ENCODE measurements around the gene NFE2L2.
"Not testable (repeated sequence)": the region's sequence is repeated elsewhere in the genome, so short reads cannot be mapped to it uniquely, and the experiment has no call there.

NFE2L2 gene

DNA sequence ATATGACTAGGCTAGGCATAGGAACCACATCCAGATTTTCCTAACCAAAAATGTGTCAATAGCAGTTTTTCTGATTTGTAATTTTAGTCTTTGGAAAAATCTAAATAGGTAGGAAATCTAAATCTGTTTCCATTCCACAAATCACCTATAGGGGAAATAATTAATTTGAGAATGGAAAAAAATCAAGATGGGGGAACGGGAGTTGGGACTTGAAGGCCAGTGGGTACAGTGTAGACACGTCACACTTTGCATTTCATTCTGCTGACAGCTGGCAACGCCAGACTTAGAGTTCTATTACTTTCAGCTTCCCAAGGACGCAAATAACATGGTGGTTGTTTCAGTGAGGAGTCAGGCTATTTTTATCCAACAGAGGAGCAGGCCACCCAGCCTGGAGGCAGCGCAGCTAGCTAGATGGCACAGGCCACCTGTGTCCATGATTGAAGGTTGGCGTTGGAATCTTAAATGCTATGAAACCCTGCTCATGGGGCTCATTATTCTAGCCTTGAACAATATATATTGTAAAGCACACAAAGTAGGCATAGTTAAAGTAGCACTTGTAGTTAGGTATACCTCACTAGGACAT is 28.6 kb downstream of the NFE2L2 start:
- TF ChIP-seq, protein P1, sequence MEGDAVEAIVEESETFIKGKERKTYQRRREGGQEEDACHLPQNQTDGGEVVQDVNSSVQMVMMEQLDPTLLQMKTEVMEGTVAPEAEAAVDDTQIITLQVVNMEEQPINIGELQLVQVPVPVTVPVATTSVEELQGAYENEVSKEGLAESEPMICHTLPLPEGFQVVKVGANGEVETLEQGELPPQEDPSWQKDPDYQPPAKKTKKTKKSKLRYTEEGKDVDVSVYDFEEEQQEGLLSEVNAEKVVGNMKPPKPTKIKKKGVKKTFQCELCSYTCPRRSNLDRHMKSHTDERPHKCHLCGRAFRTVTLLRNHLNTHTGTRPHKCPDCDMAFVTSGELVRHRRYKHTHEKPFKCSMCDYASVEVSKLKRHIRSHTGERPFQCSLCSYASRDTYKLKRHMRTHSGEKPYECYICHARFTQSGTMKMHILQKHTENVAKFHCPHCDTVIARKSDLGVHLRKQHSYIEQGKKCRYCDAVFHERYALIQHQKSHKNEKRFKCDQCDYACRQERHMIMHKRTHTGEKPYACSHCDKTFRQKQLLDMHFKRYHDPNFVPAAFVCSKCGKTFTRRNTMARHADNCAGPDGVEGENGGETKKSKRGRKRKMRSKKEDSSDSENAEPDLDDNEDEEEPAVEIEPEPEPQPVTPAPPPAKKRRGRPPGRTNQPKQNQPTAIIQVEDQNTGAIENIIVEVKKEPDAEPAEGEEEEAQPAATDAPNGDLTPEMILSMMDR (IDR thresholded peaks at IDR 0.05; ENCODE audit: low read depth, low read length) = no peak
- no peak for DNase-seq (ENCODE audit: low read depth, low spot score)
- no peak overlapping the region for H3K4me3 ChIP-seq (ENCODE audit: low read depth, low read length)
- in situ Hi-C loops (cut with HindIII; ENCODE audit: low sequenced_read_pairs) = no loop called here

DNA sequence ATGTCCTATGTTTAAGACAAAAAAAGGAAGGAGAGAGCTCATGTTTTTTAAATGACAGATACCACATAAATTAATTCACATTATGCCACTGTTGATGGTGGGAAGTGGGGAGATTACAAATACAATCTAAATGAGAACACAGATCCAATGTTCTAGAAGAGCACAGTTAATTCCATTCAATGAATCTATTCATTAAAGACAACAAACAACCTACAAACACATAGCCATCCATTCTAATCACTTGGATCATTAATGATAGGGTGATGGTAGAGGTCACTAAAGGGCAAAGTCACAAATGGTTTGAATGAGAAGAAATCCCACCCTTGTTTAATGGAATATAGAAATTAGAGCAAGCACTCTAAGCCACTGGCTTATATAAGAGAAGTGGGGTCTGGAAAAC is 30.3 kb downstream of the NFE2L2 start:
- no peak for DNase-seq (ENCODE audit: low read depth, low spot score)
- no peak overlapping the region for H3K4me3 ChIP-seq (ENCODE audit: low read depth, low read length)
- in situ Hi-C loops (cut with HindIII; ENCODE audit: low sequenced_read_pairs) = no loop called here
- TF ChIP-seq, protein P1 (IDR thresholded peaks at IDR 0.05; ENCODE audit: low read depth, low read length) = no peak

DNA sequence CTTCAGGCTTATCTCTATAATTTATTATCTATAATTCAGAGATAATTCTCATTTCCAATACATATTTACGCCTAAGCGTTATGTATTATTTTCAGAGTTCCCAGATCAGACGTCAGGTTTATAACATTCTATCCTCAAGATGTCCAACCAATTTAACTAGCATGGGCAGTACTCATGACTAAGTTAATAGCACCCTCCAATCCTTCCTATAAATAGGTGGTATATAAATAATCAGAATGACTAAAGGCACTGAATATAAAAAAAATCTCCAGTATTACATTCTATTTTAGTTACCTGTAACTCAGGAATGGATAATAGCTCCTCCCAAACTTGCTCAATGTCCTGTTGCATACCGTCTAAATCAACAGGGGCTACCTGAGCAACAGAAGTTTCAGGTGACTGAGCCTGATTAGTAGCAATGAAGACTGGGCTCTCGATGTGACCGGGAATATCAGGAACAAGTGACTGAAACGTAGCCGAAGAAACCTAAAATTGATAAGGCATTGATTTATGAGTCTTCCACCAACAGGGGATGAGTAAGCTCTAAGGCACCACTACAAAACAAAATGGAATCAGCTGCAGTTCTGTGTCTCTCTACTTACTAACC is 32.3 kb downstream of the NFE2L2 start:
- TF ChIP-seq, protein P1 (IDR thresholded peaks at IDR 0.05; ENCODE audit: low read depth, low read length) = no peak
- H3K4me3 ChIP-seq (ENCODE audit: low read depth, low read length) = no peak overlapping the region
- no peak for DNase-seq (ENCODE audit: low read depth, low spot score)
- in situ Hi-C loops (cut with HindIII; ENCODE audit: low sequenced_read_pairs) = no loop called here

DNA sequence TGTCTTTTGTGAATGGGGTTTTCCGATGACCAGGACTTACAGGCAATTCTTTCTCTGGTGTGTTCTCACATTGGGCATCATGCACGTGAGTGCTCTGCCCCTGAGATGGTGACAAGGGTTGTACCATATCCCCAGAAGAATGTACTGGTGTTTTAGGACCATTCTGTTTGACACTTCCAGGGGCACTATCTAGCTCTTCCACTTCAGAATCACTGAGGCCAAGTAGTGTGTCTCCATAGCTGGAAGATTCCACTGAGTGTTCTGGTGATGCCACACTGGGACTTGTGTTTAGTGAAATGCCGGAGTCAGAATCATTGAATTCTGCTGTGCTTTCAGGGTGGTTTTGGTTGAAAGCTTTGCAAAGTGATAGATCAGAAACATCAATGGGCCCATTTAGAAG is 33.3 kb downstream of the NFE2L2 start:
- TF ChIP-seq, protein P1 (IDR thresholded peaks at IDR 0.05; ENCODE audit: low read depth, low read length) = no peak

DNA sequence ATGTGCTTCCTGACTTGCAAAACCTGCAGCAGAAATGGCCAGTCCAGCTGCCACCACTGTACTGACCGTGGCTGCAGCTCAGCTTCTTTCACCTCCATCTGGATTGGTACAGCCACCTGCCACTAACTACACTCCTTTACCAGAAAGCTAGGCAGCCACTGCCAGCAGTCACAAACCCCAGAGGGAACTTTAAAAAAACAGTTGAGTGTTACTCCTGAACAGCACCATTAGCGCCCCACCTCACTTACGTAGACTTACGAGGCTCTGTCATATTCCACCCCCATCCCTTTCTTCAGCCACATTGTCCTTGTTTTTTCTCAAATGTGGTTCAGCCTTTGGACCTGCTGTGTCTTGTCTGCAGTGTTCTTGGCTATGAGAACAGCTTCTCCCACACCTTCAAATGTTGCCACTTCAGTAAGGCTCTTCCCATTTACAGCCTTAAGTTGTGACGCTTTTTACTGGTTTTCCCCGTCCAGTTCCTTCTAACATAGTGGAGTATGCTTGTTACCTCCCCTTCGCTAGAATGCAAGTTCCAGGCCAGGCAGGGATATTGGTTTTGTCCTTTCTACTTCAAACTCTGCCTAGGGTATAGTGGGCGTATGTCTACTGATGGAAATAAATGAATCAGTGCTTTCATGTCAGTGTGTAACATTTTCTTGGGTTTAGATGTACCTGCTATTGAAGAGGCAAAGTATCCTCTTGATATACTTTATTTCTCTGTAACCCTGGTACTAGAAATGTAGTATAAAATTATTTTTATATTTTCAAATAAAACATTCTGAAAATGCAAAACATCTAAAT is 34.9 kb downstream of the NFE2L2 start:
- in situ Hi-C loops (cut with HindIII; ENCODE audit: low sequenced_read_pairs) = no loop called here
- no peak overlapping the region for H3K4me3 ChIP-seq (ENCODE audit: low read depth, low read length)
- no peak for DNase-seq (ENCODE audit: low read depth, low spot score)
- TF ChIP-seq, protein P1 (IDR thresholded peaks at IDR 0.05; ENCODE audit: low read depth, low read length) = no peak

More for the DNA sequence above, 33.3 kb downstream of the NFE2L2 start:
- DNase-seq (ENCODE audit: low read depth, low spot score) = no peak
- H3K4me3 ChIP-seq (ENCODE audit: low read depth, low read length) = no peak overlapping the region
- in situ Hi-C loops (cut with HindIII; ENCODE audit: low sequenced_read_pairs) = no loop called here

DNA sequence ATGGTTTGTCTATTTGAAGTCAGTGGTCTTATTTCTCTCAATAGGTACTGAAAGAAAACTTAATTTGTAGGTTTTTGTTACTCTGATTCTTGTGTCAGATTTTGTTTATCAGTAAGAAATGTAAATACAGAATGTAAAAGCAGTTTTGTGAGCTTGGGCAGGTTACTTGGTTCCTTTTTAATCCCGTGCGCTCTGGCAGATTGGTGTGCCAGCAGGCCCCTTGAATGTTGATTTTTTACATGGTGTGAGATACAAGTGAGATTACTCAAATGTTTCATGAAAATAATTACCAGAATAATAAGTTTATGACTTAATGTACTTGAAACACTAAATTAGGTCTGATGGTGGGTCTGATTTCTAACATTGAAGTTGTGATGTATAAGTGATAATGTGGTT is 38.6 kb downstream of the NFE2L2 start:
- in situ Hi-C loops (cut with HindIII; ENCODE audit: low sequenced_read_pairs) = no loop called here
- H3K4me3 ChIP-seq (ENCODE audit: low read depth, low read length) = no peak overlapping the region
- no peak for DNase-seq (ENCODE audit: low read depth, low spot score)
- TF ChIP-seq, protein P1 (IDR thresholded peaks at IDR 0.05; ENCODE audit: low read depth, low read length) = no peak

DNA sequence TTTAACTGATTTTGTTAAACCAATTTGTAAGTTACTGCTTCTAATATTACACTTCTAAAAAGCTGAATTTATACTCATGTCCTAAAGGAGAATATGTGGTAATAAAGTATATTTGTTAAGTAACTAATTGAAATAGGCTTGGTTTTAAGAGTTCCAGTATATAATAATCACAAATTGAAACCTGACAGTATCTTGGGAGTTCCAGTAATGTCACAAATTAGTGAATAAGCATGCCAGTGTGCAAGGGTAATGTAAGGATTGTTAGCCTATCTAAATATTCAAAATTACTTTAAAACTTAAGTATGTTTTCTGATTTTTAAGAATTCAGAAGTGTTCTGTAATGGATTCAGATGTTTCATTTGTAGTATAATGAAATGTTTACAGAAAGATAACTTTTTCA is 41.1 kb downstream of the NFE2L2 start:
- DNase-seq (ENCODE audit: low read depth, low spot score); in situ Hi-C loops (cut with HindIII; ENCODE audit: low sequenced_read_pairs); H3K4me3 ChIP-seq (ENCODE audit: low read depth, low read length): not testable (repeated sequence)

Data from astrocyte of the spinal cord (primary cell).